Loucy (cell line): ENCODE data around the gene PRKD2.

Source experiments
- EZH2phosphoT487 ChIP-seq: fragments of 200-600 bp; IDR thresholded peaks from 2 replicates; pipeline ENCODE4 v1.6.1; 2018; ENCODE audit warnings: antibody characterized with exemption, mild to moderate bottlenecking, moderate library complexity, borderline replicate concordance
- TF ChIP-seq, protein P1 (sequence below): fragments of 200-600 bp; sonication (generic); conservative IDR thresholded peaks from 2 replicates; pipeline ENCODE4 v1.5.1; 2014; ENCODE audit warnings: mild to moderate bottlenecking, antibody characterized with exemption, low read length

DNA sequence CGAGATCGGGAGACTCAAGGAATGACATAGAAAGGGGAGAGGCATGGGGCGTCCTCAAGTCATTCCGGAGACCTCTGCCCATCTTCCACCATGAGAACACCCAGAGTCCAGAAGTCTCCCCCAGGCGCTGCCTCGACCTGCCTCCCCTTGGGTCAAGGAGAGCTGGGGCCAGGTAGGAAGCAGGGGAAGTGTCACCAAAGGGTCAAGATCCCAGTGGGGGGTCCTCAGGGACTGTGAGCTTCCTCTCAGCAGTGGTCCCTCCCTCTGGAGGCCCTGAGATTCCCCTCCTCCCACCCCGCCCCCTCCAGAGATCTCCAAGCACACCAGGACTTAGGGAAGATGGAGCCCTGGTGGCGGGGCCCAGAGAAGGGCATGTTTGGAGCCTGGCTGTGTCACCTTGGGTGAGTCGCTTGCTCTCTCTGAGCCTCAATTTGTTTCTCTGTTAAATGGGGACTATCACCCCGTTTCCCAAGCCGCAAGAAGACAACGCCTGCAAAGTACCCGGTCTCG lies 56.9 kb downstream of the PRKD2 start:
- TF ChIP-seq, protein P1, sequence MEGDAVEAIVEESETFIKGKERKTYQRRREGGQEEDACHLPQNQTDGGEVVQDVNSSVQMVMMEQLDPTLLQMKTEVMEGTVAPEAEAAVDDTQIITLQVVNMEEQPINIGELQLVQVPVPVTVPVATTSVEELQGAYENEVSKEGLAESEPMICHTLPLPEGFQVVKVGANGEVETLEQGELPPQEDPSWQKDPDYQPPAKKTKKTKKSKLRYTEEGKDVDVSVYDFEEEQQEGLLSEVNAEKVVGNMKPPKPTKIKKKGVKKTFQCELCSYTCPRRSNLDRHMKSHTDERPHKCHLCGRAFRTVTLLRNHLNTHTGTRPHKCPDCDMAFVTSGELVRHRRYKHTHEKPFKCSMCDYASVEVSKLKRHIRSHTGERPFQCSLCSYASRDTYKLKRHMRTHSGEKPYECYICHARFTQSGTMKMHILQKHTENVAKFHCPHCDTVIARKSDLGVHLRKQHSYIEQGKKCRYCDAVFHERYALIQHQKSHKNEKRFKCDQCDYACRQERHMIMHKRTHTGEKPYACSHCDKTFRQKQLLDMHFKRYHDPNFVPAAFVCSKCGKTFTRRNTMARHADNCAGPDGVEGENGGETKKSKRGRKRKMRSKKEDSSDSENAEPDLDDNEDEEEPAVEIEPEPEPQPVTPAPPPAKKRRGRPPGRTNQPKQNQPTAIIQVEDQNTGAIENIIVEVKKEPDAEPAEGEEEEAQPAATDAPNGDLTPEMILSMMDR: no peak
- no peak for TF ChIP-seq EZH2phosphoT487
